GM06990 (cell line): Measurements from ENCODE around the gene HIVEP3.

Source experiments
- DNase-seq: peaks from one replicate; pipeline ENCODE4 v3.0.0-alpha.2; 2011; ENCODE audit not compliant: insufficient read length; ENCODE audit errors: extremely low read depth
- H3K27me3 ChIP-seq: replicated peaks from 2 replicates; pipeline ENCODE4 v1.6.0; 2011; ENCODE audit warnings: low read length; ENCODE audit not compliant: control insufficient read depth, insufficient read depth
- H3K36me3 ChIP-seq: 2 replicates; pipeline ENCODE4 v1.5.1; 2011; ENCODE audit warnings: low read length; ENCODE audit not compliant: control insufficient read depth, insufficient read depth
- H3K4me3 ChIP-seq: replicated peaks from 2 replicates; pipeline ENCODE4 v1.5.1; 2011; ENCODE audit warnings: low read depth, mild to moderate bottlenecking, control low read depth, low read length
- TF ChIP-seq, protein P1 (sequence below): IDR thresholded peaks from 2 replicates; pipeline ENCODE4 v1.5.1; 2011; ENCODE audit warnings: low read length, control low read depth, mild to moderate bottlenecking, inconsistent platforms; ENCODE audit not compliant: insufficient read depth, poor library complexity, severe bottlenecking

Gene HIVEP3

DNA sequence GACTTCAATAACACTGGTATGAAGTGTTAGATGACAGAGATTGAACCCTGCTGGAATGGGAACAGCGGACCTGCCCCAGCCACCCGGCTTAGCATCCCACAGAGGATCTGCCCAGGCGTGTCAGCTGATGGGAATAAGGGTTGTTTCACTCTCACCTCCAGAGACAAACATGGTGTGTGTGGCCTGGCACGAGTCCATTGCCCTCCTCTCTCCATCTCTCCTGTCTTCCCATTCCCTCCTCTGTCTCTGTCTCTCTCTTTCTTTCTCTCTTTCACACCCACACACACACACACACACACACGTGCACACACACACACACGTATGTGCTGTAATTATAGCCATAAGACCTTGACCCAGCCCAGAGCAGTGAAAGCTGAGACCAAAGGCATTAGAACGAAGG lies 200.2 kb downstream of the HIVEP3 start:
- H3K4me3 ChIP-seq = no peak overlapping the region
- DNase-seq = no peak
- TF ChIP-seq, protein P1, sequence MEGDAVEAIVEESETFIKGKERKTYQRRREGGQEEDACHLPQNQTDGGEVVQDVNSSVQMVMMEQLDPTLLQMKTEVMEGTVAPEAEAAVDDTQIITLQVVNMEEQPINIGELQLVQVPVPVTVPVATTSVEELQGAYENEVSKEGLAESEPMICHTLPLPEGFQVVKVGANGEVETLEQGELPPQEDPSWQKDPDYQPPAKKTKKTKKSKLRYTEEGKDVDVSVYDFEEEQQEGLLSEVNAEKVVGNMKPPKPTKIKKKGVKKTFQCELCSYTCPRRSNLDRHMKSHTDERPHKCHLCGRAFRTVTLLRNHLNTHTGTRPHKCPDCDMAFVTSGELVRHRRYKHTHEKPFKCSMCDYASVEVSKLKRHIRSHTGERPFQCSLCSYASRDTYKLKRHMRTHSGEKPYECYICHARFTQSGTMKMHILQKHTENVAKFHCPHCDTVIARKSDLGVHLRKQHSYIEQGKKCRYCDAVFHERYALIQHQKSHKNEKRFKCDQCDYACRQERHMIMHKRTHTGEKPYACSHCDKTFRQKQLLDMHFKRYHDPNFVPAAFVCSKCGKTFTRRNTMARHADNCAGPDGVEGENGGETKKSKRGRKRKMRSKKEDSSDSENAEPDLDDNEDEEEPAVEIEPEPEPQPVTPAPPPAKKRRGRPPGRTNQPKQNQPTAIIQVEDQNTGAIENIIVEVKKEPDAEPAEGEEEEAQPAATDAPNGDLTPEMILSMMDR = no peak
- H3K36me3 ChIP-seq = no peaks in the 10 kb centered on the region
- H3K27me3 ChIP-seq = no peaks in the 10 kb centered on the region

DNA sequence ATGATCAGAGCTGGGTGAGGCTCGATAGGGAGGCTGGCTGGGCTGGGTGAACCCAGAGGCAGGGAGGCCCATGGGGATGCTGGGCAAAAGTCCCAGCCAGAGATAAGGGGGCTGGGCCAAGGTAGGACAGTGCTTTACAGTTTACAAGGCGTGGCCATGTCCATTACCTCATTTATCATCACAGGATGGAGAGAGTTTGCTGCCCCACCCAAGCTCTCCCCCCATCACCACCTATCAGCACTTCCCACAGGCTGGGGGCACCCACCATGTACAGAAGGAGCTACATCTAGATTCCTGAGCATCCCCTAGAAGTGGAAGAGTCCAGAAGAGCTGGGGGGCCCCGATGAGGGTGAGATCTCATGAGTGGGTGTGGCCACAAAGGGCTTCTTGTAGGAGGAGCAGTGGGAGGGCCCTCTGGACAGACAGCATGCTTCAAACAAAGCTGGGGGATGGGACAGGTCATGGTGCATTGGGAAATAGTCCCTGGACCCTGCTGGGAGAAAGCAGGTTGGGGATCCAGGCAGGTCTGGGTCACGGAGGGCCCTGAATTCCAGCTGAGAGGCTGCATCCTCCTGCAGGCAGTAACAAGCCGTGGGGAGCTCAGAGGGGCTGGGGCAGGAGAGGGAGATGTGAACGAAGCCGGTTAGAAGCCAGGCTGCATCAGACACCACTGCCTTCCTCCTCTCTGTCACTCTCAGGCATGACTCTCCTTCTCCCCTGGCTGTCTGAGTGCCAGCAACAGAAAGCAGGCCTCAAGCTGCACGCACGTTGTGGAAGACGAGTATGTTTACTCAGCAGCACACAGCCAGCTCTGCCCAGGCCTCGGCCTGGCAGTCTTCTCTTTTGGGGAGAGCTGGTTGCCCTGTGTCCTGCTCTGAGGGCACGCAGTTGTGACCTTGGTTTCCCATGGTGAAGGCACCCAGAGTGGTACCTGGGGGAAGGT lies 202.3 kb downstream of the HIVEP3 start:
- Histone ChIP-seq H3K36me3 (no peaks in the 10 kb centered on the region), H3K4me3 (no peak overlapping the region), H3K27me3 (no peaks in the 10 kb centered on the region)
- TF ChIP-seq, protein P1 = no peak
- DNase-seq = no peak

DNA sequence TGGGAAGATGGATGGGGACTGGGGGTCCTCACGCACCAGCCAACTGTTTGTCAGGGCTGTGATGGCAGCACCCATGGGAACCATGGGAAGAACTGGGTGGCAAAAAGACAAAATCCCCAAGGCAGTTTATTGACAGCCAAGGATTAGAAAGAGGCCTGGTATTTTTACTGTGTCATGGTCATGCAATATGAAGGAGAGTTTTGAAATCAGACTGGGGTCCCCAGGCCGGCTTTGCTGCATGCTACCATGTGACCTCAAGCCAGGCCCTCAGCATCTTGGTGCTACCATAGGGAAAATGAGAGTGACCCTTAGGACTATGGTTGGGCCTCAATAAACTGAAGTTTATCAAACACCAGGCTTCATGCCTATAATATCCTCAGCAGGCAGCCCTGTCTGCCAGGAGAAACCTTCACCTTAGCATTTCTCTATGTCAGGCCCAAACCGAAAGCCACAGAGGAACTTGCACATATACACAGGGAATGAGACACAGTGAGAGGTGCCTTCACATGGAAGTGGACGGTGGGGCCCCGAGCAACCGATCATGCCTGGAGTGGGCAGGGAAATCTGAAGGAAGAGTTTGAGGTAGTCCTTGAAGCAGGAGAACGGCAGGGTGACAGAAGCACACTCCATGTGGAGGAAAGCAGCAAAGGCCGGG lies 203.2 kb downstream of the HIVEP3 start:
- DNase-seq = no peak
- Histone ChIP-seq H3K27me3 (no peaks in the 10 kb centered on the region), H3K36me3 (no peaks in the 10 kb centered on the region), H3K4me3 (no peak overlapping the region)
- TF ChIP-seq, protein P1 = no peak

DNA sequence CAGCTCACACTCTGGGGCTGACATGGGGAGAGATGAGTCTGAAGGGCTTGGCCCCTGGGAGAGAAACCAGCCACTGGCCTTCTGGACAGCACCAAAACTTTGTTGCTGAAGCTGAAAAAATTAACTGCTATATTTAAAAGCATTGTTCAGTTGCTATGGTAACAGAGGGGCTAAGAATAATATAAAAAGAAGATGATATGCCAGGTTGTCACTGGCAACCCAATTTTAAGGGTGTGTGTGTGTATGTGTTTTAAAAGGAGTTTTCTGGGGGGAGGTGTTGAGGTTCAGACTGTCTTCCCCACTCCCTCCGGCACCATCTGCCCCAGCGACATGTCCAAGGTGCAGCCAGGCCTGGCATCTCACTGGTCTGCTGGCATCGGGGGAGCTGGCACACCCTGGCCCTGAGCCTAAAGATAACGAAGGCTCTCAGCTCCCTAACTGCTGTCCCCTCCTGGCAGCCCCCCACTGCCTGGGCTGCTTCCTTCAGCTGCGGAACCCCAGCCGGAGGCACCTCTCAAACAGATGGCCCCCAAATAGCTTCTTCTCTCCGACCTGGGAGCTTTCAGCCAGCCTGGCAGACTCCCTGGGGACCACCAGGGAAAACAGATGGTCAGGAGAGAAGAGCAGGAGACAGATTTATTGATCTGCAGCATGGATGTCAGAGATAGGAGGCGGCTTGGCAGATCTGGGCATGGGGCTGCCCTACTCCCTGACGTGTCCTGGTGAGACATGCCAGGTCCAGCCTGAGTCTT lies 203.9 kb downstream of the HIVEP3 start:
- H3K4me3 ChIP-seq = no peak overlapping the region
- no peak for DNase-seq
- TF ChIP-seq, protein P1 = no peak
- no peaks in the 10 kb centered on the region for H3K36me3 ChIP-seq
- H3K27me3 ChIP-seq = no peaks in the 10 kb centered on the region

DNA sequence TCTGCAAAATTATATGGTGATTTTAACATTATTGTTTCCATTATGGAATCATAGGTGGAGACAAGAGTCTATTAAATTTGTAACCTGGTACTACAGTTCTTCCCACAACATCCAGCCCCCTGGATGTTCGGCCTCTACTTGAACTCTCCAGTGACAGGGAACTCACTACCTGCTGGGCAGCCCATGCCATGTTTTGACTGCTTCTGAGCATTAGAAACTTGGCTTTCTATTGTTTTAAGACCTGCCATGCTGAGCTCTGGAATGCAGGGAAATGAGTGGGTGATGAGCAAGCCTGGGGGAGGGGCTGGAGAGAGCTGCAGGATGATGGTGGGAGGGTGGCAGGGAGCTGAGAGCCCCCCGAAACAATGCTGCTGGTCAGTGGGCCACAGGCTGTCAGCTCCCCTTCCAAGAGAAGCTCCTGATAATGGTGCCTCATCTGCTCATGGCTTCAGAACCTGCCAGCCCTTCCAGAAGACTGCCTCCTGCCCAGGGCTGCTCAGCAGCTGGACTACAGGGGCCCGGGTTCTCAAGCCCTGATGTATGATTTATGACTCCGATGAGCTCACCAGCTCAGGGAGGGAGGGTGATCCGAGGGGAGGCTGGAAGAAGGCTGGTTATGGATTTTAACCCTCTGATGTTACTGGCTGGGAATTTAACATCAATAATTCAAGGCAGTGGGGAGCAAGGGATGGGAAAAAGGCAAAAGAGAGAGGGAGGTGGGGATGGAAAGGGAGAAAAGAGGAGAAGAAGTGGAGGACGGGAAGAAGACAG lies 205.0 kb downstream of the HIVEP3 start:
- Histone ChIP-seq H3K36me3 (no peaks in the 10 kb centered on the region), H3K4me3 (no peak overlapping the region), H3K27me3 (no peaks in the 10 kb centered on the region)
- TF ChIP-seq, protein P1 = no peak
- no peak for DNase-seq
